IMR-90 (cell line): ENCODE data around the gene ENDOU.

Experiments used
- BHLHE40 ChIP-seq: fragments of 150-350 bp; IDR thresholded peaks from 2 replicates; pipeline ENCODE4 v1.6.1; 2016; ENCODE audit warnings: mild to moderate bottlenecking, low read depth, low read length
- CEBPB ChIP-seq: IDR thresholded peaks from 2 replicates; pipeline ENCODE4 v1.6.1; 2012; ENCODE audit warnings: low read depth, low read length, improper control_type of control experiment
- CHD1 ChIP-seq: IDR thresholded peaks from 2 replicates; pipeline ENCODE4 v1.6.1; 2012; ENCODE audit warnings: low read depth, low read length, improper control_type of control experiment
- FOS ChIP-seq: fragments of 150-350 bp; IDR thresholded peaks from 2 replicates; pipeline ENCODE4 v1.6.1; 2016; ENCODE audit warnings: low read depth, low read length
- MAFK ChIP-seq: IDR thresholded peaks from 2 replicates; pipeline ENCODE4 v1.6.1; 2012; ENCODE audit warnings: low read depth, low read length, improper control_type of control experiment
- MXI1 ChIP-seq: IDR thresholded peaks from 2 replicates; pipeline ENCODE4 v1.6.1; 2012; ENCODE audit warnings: low read depth, mild to moderate bottlenecking, low read length, moderate library complexity, borderline replicate concordance
- NFE2L2 ChIP-seq: fragments of 150-350 bp; IDR thresholded peaks from 2 replicates; pipeline ENCODE4 v1.6.1; 2016; ENCODE audit warnings: low read depth, mild to moderate bottlenecking, low read length
- POLR2A ChIP-seq: IDR thresholded peaks from 2 replicates; pipeline ENCODE4 v1.6.1; 2012; ENCODE audit warnings: mild to moderate bottlenecking, low read depth, low read length
- RAD21 ChIP-seq: IDR thresholded peaks from 2 replicates; pipeline ENCODE4 v1.6.1; 2012; ENCODE audit warnings: low read length, improper control_type of control experiment
- RCOR1 ChIP-seq: IDR thresholded peaks from 2 replicates; pipeline ENCODE4 v1.6.1; 2012; ENCODE audit warnings: mild to moderate bottlenecking, low read length, improper control_type of control experiment; ENCODE audit not compliant: insufficient replicate concordance
- SMC3 ChIP-seq: fragments of 150-350 bp; IDR thresholded peaks from 2 replicates; pipeline ENCODE4 v1.6.1; 2016; ENCODE audit warnings: low read depth, mild to moderate bottlenecking, antibody characterized with exemption, low read length, moderate library complexity
- USF2 ChIP-seq: fragments of 150-350 bp; IDR thresholded peaks from 2 replicates; pipeline ENCODE4 v1.6.1; 2017; ENCODE audit warnings: mild to moderate bottlenecking, antibody characterized with exemption, low read length, low read depth
- TF ChIP-seq, protein P1 (sequence below): fragments of 150-350 bp; IDR thresholded peaks from 2 replicates; pipeline ENCODE4 v1.6.1; 2016; ENCODE audit warnings: low read depth, mild to moderate bottlenecking, low read length, moderate library complexity, borderline replicate concordance
- TF ChIP-seq, protein P2 (sequence below): conservative IDR thresholded peaks from 2 replicates; pipeline ENCODE4 v1.5.1; 2012; ENCODE audit warnings: mild to moderate bottlenecking, low read depth, low read length, improper control_type of control experiment

DNA sequence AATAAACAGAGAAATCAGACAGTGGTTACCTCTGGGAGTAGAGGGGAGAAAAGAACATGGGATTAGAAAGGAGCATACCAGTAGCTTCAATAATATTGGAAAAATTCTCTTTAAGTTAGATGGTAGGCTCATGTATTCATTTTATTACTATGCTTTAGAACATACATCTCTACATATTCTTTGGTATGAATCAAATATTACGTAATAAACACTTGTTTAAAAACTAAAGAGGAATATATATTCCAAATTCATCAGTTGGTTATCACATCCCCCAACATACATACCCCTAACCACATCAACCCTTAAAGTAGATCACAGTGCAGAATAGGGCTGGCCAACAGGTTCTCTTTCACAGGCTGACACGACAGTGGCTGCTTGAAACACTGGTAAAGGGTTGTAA lies 25.0 kb downstream of the ENDOU start:
- no peak for TF ChIP-seq MXI1
- TF ChIP-seq, protein P1, sequence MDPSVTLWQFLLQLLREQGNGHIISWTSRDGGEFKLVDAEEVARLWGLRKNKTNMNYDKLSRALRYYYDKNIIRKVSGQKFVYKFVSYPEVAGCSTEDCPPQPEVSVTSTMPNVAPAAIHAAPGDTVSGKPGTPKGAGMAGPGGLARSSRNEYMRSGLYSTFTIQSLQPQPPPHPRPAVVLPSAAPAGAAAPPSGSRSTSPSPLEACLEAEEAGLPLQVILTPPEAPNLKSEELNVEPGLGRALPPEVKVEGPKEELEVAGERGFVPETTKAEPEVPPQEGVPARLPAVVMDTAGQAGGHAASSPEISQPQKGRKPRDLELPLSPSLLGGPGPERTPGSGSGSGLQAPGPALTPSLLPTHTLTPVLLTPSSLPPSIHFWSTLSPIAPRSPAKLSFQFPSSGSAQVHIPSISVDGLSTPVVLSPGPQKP, result no peak
- TF ChIP-seq, protein P2, sequence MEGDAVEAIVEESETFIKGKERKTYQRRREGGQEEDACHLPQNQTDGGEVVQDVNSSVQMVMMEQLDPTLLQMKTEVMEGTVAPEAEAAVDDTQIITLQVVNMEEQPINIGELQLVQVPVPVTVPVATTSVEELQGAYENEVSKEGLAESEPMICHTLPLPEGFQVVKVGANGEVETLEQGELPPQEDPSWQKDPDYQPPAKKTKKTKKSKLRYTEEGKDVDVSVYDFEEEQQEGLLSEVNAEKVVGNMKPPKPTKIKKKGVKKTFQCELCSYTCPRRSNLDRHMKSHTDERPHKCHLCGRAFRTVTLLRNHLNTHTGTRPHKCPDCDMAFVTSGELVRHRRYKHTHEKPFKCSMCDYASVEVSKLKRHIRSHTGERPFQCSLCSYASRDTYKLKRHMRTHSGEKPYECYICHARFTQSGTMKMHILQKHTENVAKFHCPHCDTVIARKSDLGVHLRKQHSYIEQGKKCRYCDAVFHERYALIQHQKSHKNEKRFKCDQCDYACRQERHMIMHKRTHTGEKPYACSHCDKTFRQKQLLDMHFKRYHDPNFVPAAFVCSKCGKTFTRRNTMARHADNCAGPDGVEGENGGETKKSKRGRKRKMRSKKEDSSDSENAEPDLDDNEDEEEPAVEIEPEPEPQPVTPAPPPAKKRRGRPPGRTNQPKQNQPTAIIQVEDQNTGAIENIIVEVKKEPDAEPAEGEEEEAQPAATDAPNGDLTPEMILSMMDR, result no peak
- no peak for TF ChIP-seq CHD1
- TF ChIP-seq MAFK, result no peak
- no peak for TF ChIP-seq POLR2A
- no peak for TF ChIP-seq RCOR1
- no peak for TF ChIP-seq RAD21
- TF ChIP-seq USF2, result no peak
- TF ChIP-seq NFE2L2, result no peak
- TF ChIP-seq BHLHE40, result no peak
- peak; percentile 60 for TF ChIP-seq CEBPB
- TF ChIP-seq SMC3, result no peak
- no peak for TF ChIP-seq FOS
